K562 treated with DMSO at 1 percent for 4 hours (cell line): ENCODE results near the gene ACAP3. TPM values are rescaled to one million over a fixed set of nuclear protein-coding genes. Genes with fewer than 3 reads are reported as not detected.

ENCODE experiments used
- total RNA-seq: library from RNA; unstranded; fragments of 300-600 nt; gene quantifications from 2 replicates; pipeline ENCODE4 v1.2.3, GENCODE V29; 2022; ENCODE audit not compliant: insufficient read depth

ACAP3 gene
- 30.5 and 48.6 TPM in 2 replicates for total RNA-seq

GRCh38 chr1:1307923-1308755 lies at the start of gene ACAP3, which contains the start of gene PUSL1:
TSS of gene ACAP3 (minus strand) at chr1:1307930. CDS start at chr1:1307815, 115 bp downstream.
TSS of gene PUSL1 (plus strand) at chr1:1308597. CDS start at chr1:1308644, 47 bp downstream.

GRCh38 chr1:1349256-1350012 lies 41.7 kb upstream of the ACAP3 start, which contains the start of gene DVL1:
TSS of gene DVL1 (minus strand) at chr1:1349418. CDS start at chr1:1349065, 353 bp downstream.

GRCh38 chr1:1331068-1331965 lies 23.6 kb upstream of the ACAP3 start, which contains the start of gene TAS1R3:
TSS of gene TAS1R3 (plus strand) at chr1:1331280. CDS start at chr1:1331346, 66 bp downstream.

GRCh38 chr1:1324524-1325287 lies 17.0 kb upstream of the ACAP3 start, which contains the start of the genes CPTP and INTS11:
TSS of gene CPTP (plus strand) at chr1:1324802. CDS start at chr1:1326911, 2,109 bp downstream.
TSS of gene INTS11 (minus strand) at chr1:1324660. CDS start at chr1:1324608, 52 bp downstream.

GRCh38 chr1:1273512-1274298 lies 34.0 kb downstream of the ACAP3 start, which contains the start of gene UBE2J2:
TSS of gene UBE2J2 (minus strand) at chr1:1273854. CDS start at chr1:1267992, 5,862 bp downstream.

GRCh38 chr1:1246577-1247340 lies 61.0 kb downstream of the ACAP3 start, which contains the start of gene C1QTNF12:
TSS of gene C1QTNF12 (minus strand) at chr1:1246722. CDS start at chr1:1246690, 32 bp downstream.

Other genes starting within 250 kb of the ACAP3 start
- gene RNF223, start 233.6 kb downstream of the ACAP3 start, total RNA-seq, result not detected in 2 replicates
- gene C1orf159, start 191.8 kb downstream of the ACAP3 start, total RNA-seq, result 24.6 and 27.6 TPM in 2 replicates
- gene TTLL10, start 134.1 kb downstream of the ACAP3 start, total RNA-seq, result not detected in 2 replicates
- not detected in 2 replicates for gene TNFRSF18, start 101.3 kb downstream of the ACAP3 start, total RNA-seq
- gene TNFRSF4, start 93.8 kb downstream of the ACAP3 start, total RNA-seq, result 1.0 TPM in 1 of 2 replicates, not detected in the other
- 270 TPM in 2 replicates for gene SDF4, start 75.9 kb downstream of the ACAP3 start, total RNA-seq
- gene B3GALT6, start 75.7 kb downstream of the ACAP3 start, total RNA-seq, result 6.8 and 11.5 TPM in 2 replicates
- 1.9 TPM in 1 of 2 replicates, not detected in the other for gene C1QTNF12, start 61.2 kb downstream of the ACAP3 start, total RNA-seq
- gene UBE2J2, start 34.1 kb downstream of the ACAP3 start, total RNA-seq, result 94.8 and 107 TPM in 2 replicates
- gene SCNN1D, start 27.5 kb downstream of the ACAP3 start, total RNA-seq, result 0.46 and 1.7 TPM in 2 replicates
- 57.5 and 60.7 TPM in 2 replicates for gene PUSL1, start 667 bp upstream of the ACAP3 start, total RNA-seq
- 160 and 197 TPM in 2 replicates for gene INTS11, start 16.7 kb upstream of the ACAP3 start, total RNA-seq
- gene CPTP, start 16.9 kb upstream of the ACAP3 start, total RNA-seq, result 23.1 and 23.7 TPM in 2 replicates
- 0.54 and 1.3 TPM in 2 replicates for gene TAS1R3, start 23.4 kb upstream of the ACAP3 start, total RNA-seq
- 81.9 and 96.3 TPM in 2 replicates for gene DVL1, start 41.5 kb upstream of the ACAP3 start, total RNA-seq
- gene MXRA8, start 50.6 kb upstream of the ACAP3 start, total RNA-seq, result 14.5 and 15.6 TPM in 2 replicates
- 225 and 272 TPM in 2 replicates for gene AURKAIP1, start 67.3 kb upstream of the ACAP3 start, total RNA-seq
- 96.0 and 157 TPM in 2 replicates for gene CCNL2, start 91.4 kb upstream of the ACAP3 start, total RNA-seq
- gene MRPL20, start 99.4 kb upstream of the ACAP3 start, total RNA-seq, result 93.3 and 127 TPM in 2 replicates
- not detected in 2 replicates for gene ANKRD65, start 113.3 kb upstream of the ACAP3 start, total RNA-seq
- 7.9 and 9.2 TPM in 2 replicates for gene VWA1, start 127.8 kb upstream of the ACAP3 start, total RNA-seq
- 0.15 TPM in 1 of 2 replicates, not detected in the other for gene ATAD3C, start 141.8 kb upstream of the ACAP3 start, total RNA-seq
- 16.8 and 24.2 TPM in 2 replicates for gene ATAD3B, start 163.8 kb upstream of the ACAP3 start, total RNA-seq
- 81.9 and 86.9 TPM in 2 replicates for gene ATAD3A, start 204.2 kb upstream of the ACAP3 start, total RNA-seq
- gene TMEM240, start 232.7 kb upstream of the ACAP3 start, total RNA-seq, result not detected in 2 replicates